ENCODE results near the gene LMO4. TPM values are rescaled to one million over a fixed set of nuclear protein-coding genes. Genes with fewer than 3 reads are reported as not detected.

LMO4 gene
- total and polyA plus RNA-seq, 2 experiments from 2014 or later, result 35.6 to 96.2 TPM

DNA sequence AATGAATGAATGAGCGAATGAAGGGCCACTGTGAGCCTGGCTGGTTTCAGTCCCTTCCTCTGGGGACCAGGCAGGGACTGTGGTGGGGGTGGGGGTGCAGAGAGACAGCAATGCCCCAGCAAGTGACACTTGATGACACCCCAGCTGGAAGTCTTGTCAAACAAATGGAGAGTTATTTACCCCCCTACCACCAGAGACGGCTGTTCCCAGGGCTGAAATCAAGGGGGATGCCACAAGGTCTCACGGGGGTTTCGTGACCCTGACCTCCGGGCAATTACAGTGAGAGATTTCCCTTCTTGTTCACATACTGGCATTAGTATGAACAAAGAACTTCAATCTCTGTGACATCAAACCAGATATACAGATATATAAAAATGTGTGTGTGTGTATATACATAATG is 34.0 kb upstream of the LMO4 start:
- Mint-ChIP-seq H3K4me3 (no peak overlapping the region), H3K27ac (no peak overlapping the region)

DNA sequence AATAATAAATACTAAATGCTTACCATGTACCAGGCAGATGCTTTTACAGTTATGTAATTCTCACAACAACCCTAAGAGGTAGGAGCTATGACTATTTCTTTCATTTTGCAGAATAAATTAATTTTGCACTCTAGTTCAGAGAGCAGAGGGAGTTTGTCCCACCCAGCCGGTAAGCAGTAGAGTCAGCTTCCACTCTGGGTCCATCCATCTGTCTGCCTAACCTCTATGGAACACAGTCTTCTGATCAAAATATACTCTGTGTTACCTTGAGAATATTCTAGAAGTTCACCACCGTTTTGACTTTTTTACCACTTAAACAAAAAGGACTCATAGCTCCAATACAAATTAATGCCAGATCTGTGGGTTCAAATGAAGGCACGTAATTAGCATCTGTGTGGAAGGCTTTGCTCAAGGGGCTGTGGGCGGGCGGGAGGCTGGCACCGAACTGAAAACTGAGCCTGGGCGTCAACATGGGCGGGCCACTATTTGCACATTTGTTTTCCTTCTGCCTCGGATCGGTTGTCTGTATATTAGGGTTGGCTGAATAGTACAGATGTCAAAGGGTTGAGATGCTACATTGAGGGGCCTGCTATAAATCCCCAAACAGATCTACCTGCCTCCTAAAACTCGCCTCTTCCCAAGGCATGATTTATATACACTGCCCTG is 33.1 kb upstream of the LMO4 start:
- Histone ChIP-seq H3K36me3 (ENCODE audit: insufficient read depth) (no peaks in the 10 kb centered on the region), H3K27me3 (ENCODE audit: insufficient read depth) (no peaks in the 10 kb centered on the region), H3K79me2 (replicated peaks; ENCODE audit: insufficient read depth) (no peaks in the 10 kb centered on the region), H3K9me2 (ENCODE audit: insufficient read depth) (0 out of 2 replicates have a peak, but pooled peaks cover 6% of the 10 kb centered on the region), H2AFZ (no peak overlapping the region; the same call in 1 of the 2 replicates), H3K4me2 (peak overlapping the region; percentile 31), H3K27ac (ENCODE audit: low read depth) (no peak overlapping the region), H4K20me1 (replicated peaks; ENCODE audit: insufficient read depth) (no peaks in the 10 kb centered on the region), H3F3A (replicated peaks; ENCODE audit: low read depth) (no peaks in the 10 kb centered on the region), H3K4me3 (no peak overlapping the region), H3K4me1 (ENCODE audit: insufficient read depth) (peaks cover 18% of the 10 kb centered on the region)
- DNase-seq (ENCODE audit: low spot score) (peak; percentile 23), ATAC-seq (peak; percentile 71)
- peaks cover 22% of the 10 kb centered on the region for H3K4me1 Mint-ChIP-seq
- no peaks in the 10 kb centered on the region for H3K9me3 Mint-ChIP-seq
- no peak overlapping the region for H3K27ac Mint-ChIP-seq
- no peak overlapping the region for H3K4me3 Mint-ChIP-seq
- H3K36me3 Mint-ChIP-seq (ENCODE audit: low read depth), result no peaks in the 10 kb centered on the region
- peaks cover 4% of the 10 kb centered on the region for H3K27me3 Mint-ChIP-seq (ENCODE audit: insufficient read depth, low read depth, poor library complexity)
- TF ChIP-seq, protein P1, sequence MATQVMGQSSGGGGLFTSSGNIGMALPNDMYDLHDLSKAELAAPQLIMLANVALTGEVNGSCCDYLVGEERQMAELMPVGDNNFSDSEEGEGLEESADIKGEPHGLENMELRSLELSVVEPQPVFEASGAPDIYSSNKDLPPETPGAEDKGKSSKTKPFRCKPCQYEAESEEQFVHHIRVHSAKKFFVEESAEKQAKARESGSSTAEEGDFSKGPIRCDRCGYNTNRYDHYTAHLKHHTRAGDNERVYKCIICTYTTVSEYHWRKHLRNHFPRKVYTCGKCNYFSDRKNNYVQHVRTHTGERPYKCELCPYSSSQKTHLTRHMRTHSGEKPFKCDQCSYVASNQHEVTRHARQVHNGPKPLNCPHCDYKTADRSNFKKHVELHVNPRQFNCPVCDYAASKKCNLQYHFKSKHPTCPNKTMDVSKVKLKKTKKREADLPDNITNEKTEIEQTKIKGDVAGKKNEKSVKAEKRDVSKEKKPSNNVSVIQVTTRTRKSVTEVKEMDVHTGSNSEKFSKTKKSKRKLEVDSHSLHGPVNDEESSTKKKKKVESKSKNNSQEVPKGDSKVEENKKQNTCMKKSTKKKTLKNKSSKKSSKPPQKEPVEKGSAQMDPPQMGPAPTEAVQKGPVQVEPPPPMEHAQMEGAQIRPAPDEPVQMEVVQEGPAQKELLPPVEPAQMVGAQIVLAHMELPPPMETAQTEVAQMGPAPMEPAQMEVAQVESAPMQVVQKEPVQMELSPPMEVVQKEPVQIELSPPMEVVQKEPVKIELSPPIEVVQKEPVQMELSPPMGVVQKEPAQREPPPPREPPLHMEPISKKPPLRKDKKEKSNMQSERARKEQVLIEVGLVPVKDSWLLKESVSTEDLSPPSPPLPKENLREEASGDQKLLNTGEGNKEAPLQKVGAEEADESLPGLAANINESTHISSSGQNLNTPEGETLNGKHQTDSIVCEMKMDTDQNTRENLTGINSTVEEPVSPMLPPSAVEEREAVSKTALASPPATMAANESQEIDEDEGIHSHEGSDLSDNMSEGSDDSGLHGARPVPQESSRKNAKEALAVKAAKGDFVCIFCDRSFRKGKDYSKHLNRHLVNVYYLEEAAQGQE (IDR thresholded peaks at IDR 0.05; ENCODE audit: unreplicated experiment), result no peak
- TF ChIP-seq STAT1 (IDR thresholded peaks at IDR 0.05; ENCODE audit: unreplicated experiment) (no peak), EZH2phosphoT487 (IDR thresholded peaks at IDR 0.05; ENCODE audit: unreplicated experiment) (no peak), NANOG (IDR thresholded peaks at IDR 0.05; ENCODE audit: borderline replicate concordance) (no peak), ZNF114 (CRISPR knock-in tag; IDR thresholded peaks at IDR 0.05) (no peak), EZH2 (IDR thresholded peaks at IDR 0.05; ENCODE audit: low read depth, unreplicated experiment) (no peak), ZNF331 (CRISPR knock-in tag; IDR thresholded peaks at IDR 0.05; ENCODE audit: low read depth) (no peak)
- TF ChIP-seq, protein P2, sequence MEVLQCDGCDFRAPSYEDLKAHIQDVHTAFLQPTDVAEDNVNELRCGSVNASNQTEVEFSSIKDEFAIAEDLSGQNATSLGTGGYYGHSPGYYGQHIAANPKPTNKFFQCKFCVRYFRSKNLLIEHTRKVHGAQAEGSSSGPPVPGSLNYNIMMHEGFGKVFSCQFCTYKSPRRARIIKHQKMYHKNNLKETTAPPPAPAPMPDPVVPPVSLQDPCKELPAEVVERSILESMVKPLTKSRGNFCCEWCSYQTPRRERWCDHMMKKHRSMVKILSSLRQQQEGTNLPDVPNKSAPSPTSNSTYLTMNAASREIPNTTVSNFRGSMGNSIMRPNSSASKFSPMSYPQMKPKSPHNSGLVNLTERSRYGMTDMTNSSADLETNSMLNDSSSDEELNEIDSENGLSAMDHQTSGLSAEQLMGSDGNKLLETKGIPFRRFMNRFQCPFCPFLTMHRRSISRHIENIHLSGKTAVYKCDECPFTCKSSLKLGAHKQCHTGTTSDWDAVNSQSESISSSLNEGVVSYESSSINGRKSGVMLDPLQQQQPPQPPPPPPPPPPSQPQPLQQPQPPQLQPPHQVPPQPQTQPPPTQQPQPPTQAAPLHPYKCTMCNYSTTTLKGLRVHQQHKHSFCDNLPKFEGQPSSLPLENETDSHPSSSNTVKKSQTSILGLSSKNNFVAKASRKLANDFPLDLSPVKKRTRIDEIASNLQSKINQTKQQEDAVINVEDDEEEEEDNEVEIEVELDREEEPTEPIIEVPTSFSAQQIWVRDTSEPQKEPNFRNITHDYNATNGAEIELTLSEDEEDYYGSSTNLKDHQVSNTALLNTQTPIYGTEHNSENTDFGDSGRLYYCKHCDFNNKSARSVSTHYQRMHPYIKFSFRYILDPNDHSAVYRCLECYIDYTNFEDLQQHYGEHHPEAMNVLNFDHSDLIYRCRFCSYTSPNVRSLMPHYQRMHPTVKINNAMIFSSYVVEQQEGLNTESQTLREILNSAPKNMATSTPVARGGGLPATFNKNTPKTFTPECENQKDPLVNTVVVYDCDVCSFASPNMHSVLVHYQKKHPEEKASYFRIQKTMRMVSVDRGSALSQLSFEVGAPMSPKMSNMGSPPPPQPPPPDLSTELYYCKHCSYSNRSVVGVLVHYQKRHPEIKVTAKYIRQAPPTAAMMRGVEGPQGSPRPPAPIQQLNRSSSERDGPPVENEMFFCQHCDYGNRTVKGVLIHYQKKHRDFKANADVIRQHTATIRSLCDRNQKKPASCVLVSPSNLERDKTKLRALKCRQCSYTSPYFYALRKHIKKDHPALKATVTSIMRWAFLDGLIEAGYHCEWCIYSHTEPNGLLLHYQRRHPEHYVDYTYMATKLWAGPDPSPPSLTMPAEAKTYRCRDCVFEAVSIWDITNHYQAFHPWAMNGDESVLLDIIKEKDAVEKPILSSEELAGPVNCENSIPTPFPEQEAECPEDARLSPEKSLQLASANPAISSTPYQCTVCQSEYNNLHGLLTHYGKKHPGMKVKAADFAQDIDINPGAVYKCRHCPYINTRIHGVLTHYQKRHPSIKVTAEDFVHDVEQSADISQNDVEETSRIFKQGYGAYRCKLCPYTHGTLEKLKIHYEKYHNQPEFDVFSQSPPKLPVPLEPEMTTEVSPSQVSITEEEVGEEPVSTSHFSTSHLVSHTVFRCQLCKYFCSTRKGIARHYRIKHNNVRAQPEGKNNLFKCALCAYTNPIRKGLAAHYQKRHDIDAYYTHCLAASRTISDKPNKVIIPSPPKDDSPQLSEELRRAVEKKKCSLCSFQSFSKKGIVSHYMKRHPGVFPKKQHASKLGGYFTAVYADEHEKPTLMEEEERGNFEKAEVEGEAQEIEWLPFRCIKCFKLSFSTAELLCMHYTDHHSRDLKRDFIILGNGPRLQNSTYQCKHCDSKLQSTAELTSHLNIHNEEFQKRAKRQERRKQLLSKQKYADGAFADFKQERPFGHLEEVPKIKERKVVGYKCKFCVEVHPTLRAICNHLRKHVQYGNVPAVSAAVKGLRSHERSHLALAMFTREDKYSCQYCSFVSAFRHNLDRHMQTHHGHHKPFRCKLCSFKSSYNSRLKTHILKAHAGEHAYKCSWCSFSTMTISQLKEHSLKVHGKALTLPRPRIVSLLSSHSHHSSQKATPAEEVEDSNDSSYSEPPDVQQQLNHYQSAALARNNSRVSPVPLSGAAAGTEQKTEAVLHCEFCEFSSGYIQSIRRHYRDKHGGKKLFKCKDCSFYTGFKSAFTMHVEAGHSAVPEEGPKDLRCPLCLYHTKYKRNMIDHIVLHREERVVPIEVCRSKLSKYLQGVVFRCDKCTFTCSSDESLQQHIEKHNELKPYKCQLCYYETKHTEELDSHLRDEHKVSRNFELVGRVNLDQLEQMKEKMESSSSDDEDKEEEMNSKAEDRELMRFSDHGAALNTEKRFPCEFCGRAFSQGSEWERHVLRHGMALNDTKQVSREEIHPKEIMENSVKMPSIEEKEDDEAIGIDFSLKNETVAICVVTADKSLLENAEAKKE (CRISPR knock-in tag; IDR thresholded peaks at IDR 0.05), result no peak
- TF ChIP-seq, protein P3, sequence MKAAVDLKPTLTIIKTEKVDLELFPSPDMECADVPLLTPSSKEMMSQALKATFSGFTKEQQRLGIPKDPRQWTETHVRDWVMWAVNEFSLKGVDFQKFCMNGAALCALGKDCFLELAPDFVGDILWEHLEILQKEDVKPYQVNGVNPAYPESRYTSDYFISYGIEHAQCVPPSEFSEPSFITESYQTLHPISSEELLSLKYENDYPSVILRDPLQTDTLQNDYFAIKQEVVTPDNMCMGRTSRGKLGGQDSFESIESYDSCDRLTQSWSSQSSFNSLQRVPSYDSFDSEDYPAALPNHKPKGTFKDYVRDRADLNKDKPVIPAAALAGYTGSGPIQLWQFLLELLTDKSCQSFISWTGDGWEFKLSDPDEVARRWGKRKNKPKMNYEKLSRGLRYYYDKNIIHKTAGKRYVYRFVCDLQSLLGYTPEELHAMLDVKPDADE (IDR thresholded peaks at IDR 0.05), result no peak

More for the DNA sequence above, 34.0 kb upstream of the LMO4 start:
- ATAC-seq, result no peak
- Histone ChIP-seq H3K27ac (ENCODE audit: low read depth) (no peak overlapping the region), H3K4me3 (no peak overlapping the region), H3F3A (replicated peaks; ENCODE audit: low read depth) (no peaks in the 10 kb centered on the region), H4K20me1 (replicated peaks; ENCODE audit: insufficient read depth) (no peaks in the 10 kb centered on the region), H3K4me2 (no peak overlapping the region), H3K9me2 (ENCODE audit: insufficient read depth) (0 out of 2 replicates have a peak, but pooled peaks cover 6% of the 10 kb centered on the region), H3K4me1 (ENCODE audit: insufficient read depth) (peaks cover 18% of the 10 kb centered on the region), H3K27me3 (ENCODE audit: insufficient read depth) (no peaks in the 10 kb centered on the region), H3K36me3 (ENCODE audit: insufficient read depth) (no peaks in the 10 kb centered on the region), H3K79me2 (replicated peaks; ENCODE audit: insufficient read depth) (no peaks in the 10 kb centered on the region), H2AFZ (no peak overlapping the region)
- Mint-ChIP-seq H3K4me1 (peaks cover 22% of the 10 kb centered on the region), H3K9me3 (no peaks in the 10 kb centered on the region), H3K27me3 (ENCODE audit: insufficient read depth, low read depth, poor library complexity) (peaks cover 6% of the 10 kb centered on the region), H3K36me3 (ENCODE audit: low read depth) (no peaks in the 10 kb centered on the region)
- no peak for DNase-seq (ENCODE audit: low spot score)
- no peak for TF ChIP-seq JUNB (IDR thresholded peaks at IDR 0.05; ENCODE audit: unreplicated experiment)

All from GM23338 (cell line).